CD8-positive, alpha-beta memory T cell (primary cell): ENCODE results near the gene ZNF597. TPM values are rescaled to one million over a fixed set of nuclear protein-coding genes. Genes with fewer than 3 reads are reported as not detected.

Experiments
- CTCF ChIA-PET: fragments of 350-600 bp; sonication (Branson Sonifier 250); formaldehyde crosslinking; loops from one replicate; lab custom pipeline; 2021; ENCODE audit warnings: antibody characterized with exemption; lab: Charles Lee
- POLR2A ChIA-PET: fragments of 350-600 bp; sonication (Branson Sonifier 250); formaldehyde crosslinking; loops from one replicate; lab custom pipeline; 2021; ENCODE audit warnings: antibody characterized with exemption; lab: Charles Lee
- DNase-seq, 5 donors: peaks; one replicate each; pipeline versions ENCODE4 v3.0.0 to v3.0.0-alpha.2; 2020 to 2022; ENCODE audit warnings: mixed read lengths in 1 of 5
- H3K27ac ChIP-seq: one replicate; pipeline ENCODE4 v1.7.0; 2013; ENCODE audit warnings: low read depth, mild to moderate bottlenecking, low read length, moderate library complexity
- H3K27me3 ChIP-seq: 2 replicates; pipeline ENCODE4 v1.7.0; 2013; ENCODE audit warnings: low read length, mild to moderate bottlenecking; ENCODE audit not compliant: insufficient read depth, poor library complexity, severe bottlenecking
- H3K36me3 ChIP-seq: 2 replicates; pipeline ENCODE4 v1.7.0; 2013; ENCODE audit warnings: mild to moderate bottlenecking, low read length, moderate library complexity; ENCODE audit not compliant: insufficient read depth
- H3K4me1 ChIP-seq: 2 replicates; pipeline ENCODE4 v1.7.0; 2013; ENCODE audit warnings: mild to moderate bottlenecking, low read length, moderate library complexity; ENCODE audit not compliant: insufficient read depth
- H3K4me3 ChIP-seq: 2 replicates; pipeline ENCODE4 v1.7.0; 2013; ENCODE audit warnings: mild to moderate bottlenecking, low read length
- H3K9me3 ChIP-seq: 2 replicates; pipeline ENCODE4 v1.7.0; 2013; ENCODE audit warnings: mild to moderate bottlenecking, low read length
- H3K27ac Mint-ChIP-seq, 8 donors: one replicate each; pipeline ENCODE4 v1.8.0; 2020 to 2021; ENCODE audit warnings: mixed read lengths in 8 of 8, mild to moderate bottlenecking in 6 of 8, inconsistent platforms in 3 of 8, moderate library complexity in 3 of 8
- H3K27me3 Mint-ChIP-seq, 2 donors: one replicate each; pipeline ENCODE4 v1.8.0; 2020 to 2021; ENCODE audit warnings: mixed read lengths in 2 of 2, mild to moderate bottlenecking in 1 of 2, moderate library complexity in 1 of 2
- H3K36me3 Mint-ChIP-seq, 3 donors: one replicate each; pipeline ENCODE4 v1.8.0; 2020 to 2021; ENCODE audit warnings: mixed read lengths in 3 of 3, inconsistent platforms in 1 of 3, mild to moderate bottlenecking in 1 of 3
- H3K4me1 Mint-ChIP-seq, 3 donors: one replicate each; pipeline ENCODE4 v1.8.0; 2020 to 2021; ENCODE audit warnings: mixed read lengths in 3 of 3, inconsistent platforms in 1 of 3, mild to moderate bottlenecking in 1 of 3
- H3K4me3 Mint-ChIP-seq, 7 donors: one replicate each; pipeline ENCODE4 v1.8.0; 2020 to 2021; ENCODE audit warnings: mixed read lengths in 7 of 7, mild to moderate bottlenecking in 6 of 7, moderate library complexity in 4 of 7, inconsistent platforms in 2 of 7
- H3K9me3 Mint-ChIP-seq, 5 donors: one replicate each; pipeline ENCODE4 v1.8.0; 2020 to 2022; ENCODE audit warnings: mixed read lengths in 5 of 5, mild to moderate bottlenecking in 3 of 5, moderate library complexity in 2 of 5, inconsistent platforms in 1 of 5
- polyA plus RNA-seq: library from polyadenylated mRNA; unstranded; fragments of 300-500 nt; fragmentation: Illumina TruSeq; gene quantifications from one replicate; pipeline ENCODE4 v1.2.3, GENCODE V29; 2021
- total RNA-seq, 2 experiments: library from RNA; stranded (reverse); gene quantifications; one replicate each; pipeline ENCODE4 v1.2.3, GENCODE V29; 2021

The ZNF597 gene
- total and polyA plus RNA-seq, 3 experiments from 2014 or later: 1.3 to 2.4 (median 2.4) TPM

DNA sequence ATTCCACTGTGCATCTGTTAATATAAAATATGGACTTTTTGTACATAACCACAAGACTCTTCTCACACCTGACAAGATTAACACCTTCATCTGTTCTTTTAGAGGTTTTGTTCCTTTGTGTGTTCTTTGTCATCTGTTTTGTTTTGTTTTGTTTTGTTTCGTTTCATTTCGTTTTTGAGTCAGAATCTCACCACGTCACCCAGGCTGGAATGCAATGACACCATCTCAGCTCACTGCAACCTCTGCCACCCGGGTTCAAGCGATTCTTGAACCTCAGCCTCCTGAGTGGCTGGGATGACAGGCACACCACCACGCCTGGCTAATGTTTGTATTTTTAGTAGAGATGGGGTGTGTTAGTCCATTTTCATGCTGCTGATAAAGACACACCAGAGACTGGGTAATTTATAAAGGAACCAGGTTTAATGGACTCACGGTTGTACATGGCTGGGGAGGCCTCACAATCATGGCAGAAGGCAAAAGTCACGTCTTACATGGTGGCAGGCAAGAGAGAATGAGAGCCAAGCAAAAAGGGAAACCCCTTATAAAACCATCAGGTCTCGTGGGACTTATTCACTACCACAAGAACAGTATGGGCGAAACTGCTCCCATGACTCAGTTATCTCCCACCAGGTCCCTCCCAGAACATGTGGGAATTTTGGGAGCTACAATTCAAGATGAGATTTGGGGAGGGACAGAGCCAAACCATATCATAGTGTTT is 29.7 kb upstream of the ZNF597 start:
- DNase-seq: no peak
- H3K27ac ChIP-seq: no peak overlapping the region
- H3K4me1 ChIP-seq: no peaks in the 10 kb centered on the region
- H3K27me3 ChIP-seq: no peaks in the 10 kb centered on the region
- H3K4me3 Mint-ChIP-seq: no peak overlapping the region
- H3K27ac Mint-ChIP-seq: peak overlapping the region in 6 of 8 donors; percentile 33 to 70 (median 44)
- H3K36me3 Mint-ChIP-seq: peaks cover 3 to 44% (median 7%) of the 10 kb centered on the region in 3 donors
- H3K9me3 ChIP-seq: no peaks in the 10 kb centered on the region
- no peaks in the 10 kb centered on the region for H3K27me3 Mint-ChIP-seq
- H3K36me3 ChIP-seq: no peaks in the 10 kb centered on the region
- peaks cover 0 to 1% (median 0%) of the 10 kb centered on the region in 5 donors for H3K9me3 Mint-ChIP-seq
- peaks cover 30 to 53% (median 45%) of the 10 kb centered on the region in 3 donors for H3K4me1 Mint-ChIP-seq
- ChIA-PET POLR2A (no interaction called here), CTCF (no interaction called here)
- no peak overlapping the region for H3K4me3 ChIP-seq

DNA sequence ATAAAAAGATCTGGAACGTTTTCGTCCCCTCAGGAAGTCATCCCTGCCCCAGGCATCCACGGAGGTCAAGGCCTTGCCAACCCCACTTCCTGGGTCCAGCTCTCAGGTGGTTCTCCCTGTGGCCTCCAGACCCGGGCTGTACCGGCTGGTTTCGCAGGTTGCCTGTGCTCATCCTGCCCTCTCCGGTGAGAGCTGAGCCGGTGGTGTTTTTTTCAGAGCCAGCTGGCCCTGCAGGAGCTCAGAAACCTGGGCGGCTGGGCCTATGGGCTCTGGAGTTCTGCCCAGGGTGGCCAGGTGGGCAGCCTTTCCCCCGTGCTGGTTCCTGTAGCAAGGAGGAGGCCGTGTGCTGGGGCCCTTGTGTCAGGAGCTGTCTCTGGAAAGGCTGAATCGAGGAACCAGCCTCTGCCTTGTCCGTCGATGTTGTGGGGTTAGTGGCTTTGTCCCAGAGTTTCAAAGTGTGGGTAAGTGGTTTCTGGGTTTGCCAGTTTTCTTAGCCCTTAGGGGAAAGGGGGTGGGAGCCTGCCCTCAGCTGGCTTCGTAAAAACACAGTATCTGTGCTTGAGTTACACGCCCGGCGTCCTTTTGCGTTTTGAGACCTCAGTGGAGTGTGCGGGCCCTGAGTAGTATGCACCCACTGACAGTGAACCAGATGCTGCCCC is 28.3 kb upstream of the ZNF597 start:
- Histone ChIP-seq H3K36me3 (peaks cover under 1% of the 10 kb centered on the region), H3K4me3 (no peak overlapping the region), H3K27me3 (no peaks in the 10 kb centered on the region), H3K27ac (no peak overlapping the region), H3K9me3 (no peaks in the 10 kb centered on the region), H3K4me1 (peaks cover 9% of the 10 kb centered on the region)
- CTCF ChIA-PET: interaction anchor here (0.6 kb wide), 1 partner anchor 37 kb away, joined by 3 read pairs; no protein-coding TSS in a partner anchor
- Mint-ChIP-seq H3K27me3 (no peaks in the 10 kb centered on the region), H3K4me1 (peaks cover 44 to 67% (median 59%) of the 10 kb centered on the region in 3 donors), H3K9me3 (peaks cover 0 to 1% (median 0%) of the 10 kb centered on the region in 5 donors), H3K4me3 (no peak overlapping the region), H3K27ac (peak overlapping the region in 1 of 8 donors; percentile 51), H3K36me3 (peaks cover 5 to 51% (median 7%) of the 10 kb centered on the region in 3 donors)
- DNase-seq: peak in 1 of 5 donors; percentile 29
- POLR2A ChIA-PET: no interaction called here

DNA sequence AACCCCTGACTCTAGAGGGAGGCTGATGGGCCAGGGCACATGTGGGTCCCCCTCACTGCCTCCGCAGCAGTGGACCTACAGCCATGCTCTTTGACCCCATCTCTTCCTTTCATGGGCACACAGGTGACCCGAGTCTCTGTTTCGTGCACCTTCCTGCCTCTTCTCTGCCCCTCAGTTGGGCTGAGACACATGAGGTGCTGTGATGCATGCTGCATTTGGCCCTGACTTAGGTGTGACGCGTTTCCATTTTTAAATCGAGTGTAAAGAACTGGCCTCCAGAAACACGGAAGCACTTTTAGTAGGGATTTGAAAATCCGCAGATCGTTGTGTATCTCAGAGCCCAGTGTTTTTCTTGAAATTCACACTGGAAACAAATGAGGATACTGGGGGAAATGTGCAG is 27.4 kb upstream of the ZNF597 start:
- H3K27me3 ChIP-seq: no peaks in the 10 kb centered on the region
- CTCF ChIA-PET: no interaction called here

DNA sequence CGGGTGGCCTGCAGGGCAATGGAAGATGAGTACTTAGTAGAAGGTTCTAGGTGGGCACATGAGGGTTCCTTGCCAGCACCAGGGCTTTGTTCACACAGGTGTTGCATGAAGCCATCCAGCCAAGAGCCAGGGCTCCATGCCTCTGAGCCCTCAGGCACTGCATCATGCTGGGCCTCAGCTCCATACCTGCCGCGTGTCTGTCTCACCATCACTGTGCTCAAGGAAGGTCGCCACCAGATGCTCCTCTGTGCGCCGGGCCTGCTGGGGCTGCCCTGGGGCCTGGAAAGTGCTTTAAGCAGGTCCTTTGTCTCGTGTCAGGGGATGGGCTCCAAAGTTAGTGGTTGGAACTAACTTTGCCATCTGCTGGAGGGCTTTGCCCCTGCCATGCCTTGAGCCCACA is 26.4 kb upstream of the ZNF597 start:
- CTCF ChIA-PET: no interaction called here
- Histone ChIP-seq H3K27ac (no peak overlapping the region), H3K36me3 (peaks cover 9% of the 10 kb centered on the region), H3K9me3 (no peaks in the 10 kb centered on the region), H3K4me1 (peaks cover 16% of the 10 kb centered on the region), H3K27me3 (no peaks in the 10 kb centered on the region), H3K4me3 (no peak overlapping the region)
- no peaks in the 10 kb centered on the region for H3K27me3 Mint-ChIP-seq
- no peaks in the 10 kb centered on the region for H3K9me3 Mint-ChIP-seq
- peaks cover 6 to 54% (median 7%) of the 10 kb centered on the region in 3 donors for H3K36me3 Mint-ChIP-seq
- H3K4me1 Mint-ChIP-seq: peaks cover 51 to 78% (median 71%) of the 10 kb centered on the region in 3 donors
- peak in 1 of 5 donors; percentile 34 for DNase-seq
- peak overlapping the region in 4 of 8 donors; percentile 11 to 87 (median 60) for H3K27ac Mint-ChIP-seq
- POLR2A ChIA-PET: interaction anchor here (1.3 kb wide), 1 partner anchor 215 kb away, joined by 3 read pairs; no protein-coding TSS in a partner anchor
- H3K4me3 Mint-ChIP-seq: no peak overlapping the region

More for the DNA sequence above, 27.4 kb upstream of the ZNF597 start:
- peak in 1 of 5 donors; percentile 31 for DNase-seq
- Mint-ChIP-seq H3K4me1 (peaks cover 50 to 75% (median 69%) of the 10 kb centered on the region in 3 donors), H3K9me3 (peaks cover 0 to 1% (median 0%) of the 10 kb centered on the region in 5 donors), H3K36me3 (peaks cover 6 to 57% (median 7%) of the 10 kb centered on the region in 3 donors), H3K4me3 (no peak overlapping the region), H3K27ac (peak overlapping the region in 4 of 8 donors; percentile 23 to 54 (median 34)), H3K27me3 (no peaks in the 10 kb centered on the region)
- H3K9me3 ChIP-seq: no peaks in the 10 kb centered on the region
- no peak overlapping the region for H3K27ac ChIP-seq
- POLR2A ChIA-PET: interaction anchor here (1.3 kb wide), 1 partner anchor 216 kb away, joined by 3 read pairs; no protein-coding TSS in a partner anchor
- H3K4me1 ChIP-seq: peaks cover 16% of the 10 kb centered on the region
- H3K4me3 ChIP-seq: no peak overlapping the region
- peaks cover 9% of the 10 kb centered on the region for H3K36me3 ChIP-seq

DNA sequence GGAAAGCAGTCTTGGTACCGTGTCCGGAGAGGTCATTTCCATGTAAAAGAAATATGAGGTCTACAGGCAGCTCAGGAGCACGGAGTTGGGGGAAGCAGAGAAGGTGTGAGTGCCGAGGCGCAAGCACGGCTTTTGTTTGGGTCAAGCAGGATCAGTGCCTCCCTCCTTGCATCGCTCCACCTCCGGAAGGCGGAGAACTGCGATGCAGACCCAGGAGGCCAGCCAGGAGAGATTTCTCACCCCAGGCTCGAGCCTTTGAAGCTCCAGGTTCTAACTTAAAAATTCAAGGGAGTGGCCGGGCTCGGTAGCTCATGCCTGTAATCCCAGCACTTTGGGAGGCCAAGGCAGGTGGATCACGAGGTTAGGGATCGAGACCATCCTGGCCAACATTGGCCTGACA is 25.2 kb upstream of the ZNF597 start:
- Mint-ChIP-seq H3K9me3 (no peaks in the 10 kb centered on the region), H3K27ac (peak overlapping the region in 5 of 8 donors; percentile 12 to 73 (median 43)), H3K27me3 (no peaks in the 10 kb centered on the region), H3K4me3 (no peak overlapping the region), H3K36me3 (peaks cover 7 to 56% (median 8%) of the 10 kb centered on the region in 3 donors), H3K4me1 (peaks cover 58 to 88% (median 79%) of the 10 kb centered on the region in 3 donors)
- no peak overlapping the region for H3K4me3 ChIP-seq
- no peaks in the 10 kb centered on the region for H3K9me3 ChIP-seq
- POLR2A ChIA-PET: no interaction called here
- DNase-seq: peak in 1 of 5 donors; percentile 16
- H3K4me1 ChIP-seq: peaks cover 26% of the 10 kb centered on the region
- no peak overlapping the region for H3K27ac ChIP-seq
- peaks cover 9% of the 10 kb centered on the region for H3K36me3 ChIP-seq
- no peaks in the 10 kb centered on the region for H3K27me3 ChIP-seq
- CTCF ChIA-PET: no interaction called here

DNA sequence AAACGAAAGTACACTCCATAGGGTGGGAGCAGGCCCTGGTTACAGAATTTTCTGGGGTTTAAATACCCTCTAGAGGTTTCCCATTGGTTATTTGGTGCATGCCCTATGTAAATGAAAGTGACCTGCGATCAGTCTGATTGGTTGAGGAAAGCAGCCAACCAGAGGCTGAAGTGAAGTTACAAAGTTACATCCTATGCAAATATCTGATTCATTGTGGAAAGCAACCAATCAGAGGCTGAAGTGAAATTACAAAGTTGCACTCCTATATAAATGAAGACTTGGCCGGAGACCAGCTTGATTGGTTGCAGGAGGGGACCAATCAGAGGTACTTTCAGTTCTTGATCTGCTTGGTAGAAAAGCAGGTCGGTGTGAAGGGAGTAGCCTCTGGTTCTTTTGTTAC is 24.6 kb upstream of the ZNF597 start:
- H3K9me3 ChIP-seq: no peaks in the 10 kb centered on the region
- no peaks in the 10 kb centered on the region for H3K9me3 Mint-ChIP-seq
- H3K36me3 ChIP-seq: peaks cover 9% of the 10 kb centered on the region
- POLR2A ChIA-PET: no interaction called here
- H3K27me3 ChIP-seq: no peaks in the 10 kb centered on the region
- H3K4me1 Mint-ChIP-seq: peaks cover 54 to 88% (median 73%) of the 10 kb centered on the region in 3 donors
- H3K4me3 ChIP-seq: no peak overlapping the region
- DNase-seq: no peak
- no peak overlapping the region for H3K27ac ChIP-seq
- H3K27ac Mint-ChIP-seq: peak overlapping the region in 5 of 8 donors; percentile 23 to 73 (median 43)
- peak overlapping the region in 2 of 7 donors; percentile 35 to 69 for H3K4me3 Mint-ChIP-seq
- H3K4me1 ChIP-seq: peaks cover 32% of the 10 kb centered on the region
- CTCF ChIA-PET: no interaction called here
- peaks cover 4 to 52% (median 8%) of the 10 kb centered on the region in 3 donors for H3K36me3 Mint-ChIP-seq
- no peaks in the 10 kb centered on the region for H3K27me3 Mint-ChIP-seq

DNA sequence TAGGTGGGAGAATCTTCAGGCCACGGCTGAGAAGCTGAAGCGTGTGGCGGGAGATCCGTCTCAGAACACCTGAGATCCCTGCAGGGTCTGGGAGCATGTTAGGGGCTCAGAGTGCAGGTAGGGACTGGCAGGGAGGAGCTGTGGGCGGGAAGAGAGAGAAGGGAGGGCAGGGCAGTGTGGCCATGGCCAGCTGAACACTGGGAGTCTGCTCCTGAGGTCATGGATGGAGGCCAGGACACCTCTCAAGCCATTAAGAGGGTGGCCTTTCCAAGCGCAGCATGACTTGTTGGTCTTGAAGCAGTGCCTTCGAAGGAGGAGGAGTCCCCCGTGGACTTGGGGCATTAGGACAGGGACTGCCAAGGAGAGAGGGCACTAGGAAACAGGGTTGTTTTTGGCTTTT is 23.9 kb upstream of the ZNF597 start:
- peaks cover 52 to 87% (median 70%) of the 10 kb centered on the region in 3 donors for H3K4me1 Mint-ChIP-seq
- H3K27me3 Mint-ChIP-seq: no peaks in the 10 kb centered on the region
- H3K36me3 Mint-ChIP-seq: peaks cover 0 to 46% (median 4%) of the 10 kb centered on the region in 3 donors
- H3K9me3 ChIP-seq: no peaks in the 10 kb centered on the region
- peak overlapping the region in 1 of 7 donors; percentile 72 for H3K4me3 Mint-ChIP-seq
- H3K9me3 Mint-ChIP-seq: no peaks in the 10 kb centered on the region
- no peak overlapping the region for H3K4me3 ChIP-seq
- peak in 1 of 5 donors; percentile 25 for DNase-seq
- H3K36me3 ChIP-seq: peaks cover 9% of the 10 kb centered on the region
- peaks cover 33% of the 10 kb centered on the region for H3K4me1 ChIP-seq
- H3K27me3 ChIP-seq: no peaks in the 10 kb centered on the region
- H3K27ac ChIP-seq: no peak overlapping the region
- CTCF ChIA-PET: no interaction called here
- POLR2A ChIA-PET: interaction anchor here (0.5 to 0.6 kb wide), 2 partner anchors 43 to 245 kb away, joined by 3 read pairs; no protein-coding TSS in a partner anchor
- H3K27ac Mint-ChIP-seq: peak overlapping the region; percentile 3 to 94 (median 48)
